ENCODE data around the gene CCDC85C. TPM values are rescaled to one million over a fixed set of nuclear protein-coding genes. Genes with fewer than 3 reads are reported as not detected.

CCDC85C gene
- polyA plus RNA-seq, 1 of the 3 experiments (the other 2 are of a cell fraction), result 9.6 TPM

GRCh38 chr14:99576304-99576703 is 27.7 kb downstream of the CCDC85C start:
- no peak for DNase-seq
- ChIA-PET POLR2A (interaction anchor here (0.9 to 3.0 kb wide), 2 partner anchors 28 to 38 kb away, joined by 4 to 19 read pairs; partner anchors contain the start of gene CCDC85C), CTCF (interaction anchor here (0.6 to 2.3 kb wide), 19 partner anchors 12 to 329 kb away, joined by 3 to 14 read pairs (median 4); no protein-coding TSS in a partner anchor)
- Histone ChIP-seq H3K27ac (ENCODE audit: low read depth in 2 of 2, low read length in 1 of 2) (peak overlapping the region; percentile 53 to 95; a peak in 3 of 4 replicates), H3K9me3 (no peaks in the 10 kb centered on the region), H3K36me3 (replicated peaks in 1 of 2; ENCODE audit: control insufficient read depth in 1 of 2, insufficient read depth in 2 of 2, low read length in 1 of 2) (no peaks in the 10 kb centered on the region), H3K4me1 (ENCODE audit: control insufficient read depth in 1 of 2, insufficient read depth in 2 of 2, low read depth in 1 of 2, low read length in 1 of 2) (peaks cover 51 to 98% of the 10 kb centered on the region in 2 experiments), H3K4me3 (ENCODE audit: low read depth in 2 of 2, low read length in 1 of 2) (no peak overlapping the region), H3F3A (replicated peaks; ENCODE audit: insufficient read depth) (peaks cover 14% of the 10 kb centered on the region), H3K4me2 (peak overlapping the region; percentile 68), H3K9ac (no peak overlapping the region), H4K20me1 (ENCODE audit: insufficient read depth) (peaks cover 33% of the 10 kb centered on the region), H2AFZ (ENCODE audit: low read depth) (no peak overlapping the region), H3K79me2 (ENCODE audit: insufficient read depth) (peaks cover 63% of the 10 kb centered on the region), H3K9me2 (no peaks in the 10 kb centered on the region), H3K27me3 (ENCODE audit: insufficient read depth) (no peaks in the 10 kb centered on the region)
- TF ChIP-seq REST (IDR thresholded peaks at IDR 0.05; ENCODE audit: low read depth, low read length) (no peak), TCF12 (IDR thresholded peaks at IDR 0.05) (no peak), FOSL2 (IDR thresholded peaks at IDR 0.05; ENCODE audit: borderline replicate concordance, low read depth) (no peak), EZH2phosphoT487 (IDR thresholded peaks at IDR 0.05; ENCODE audit: borderline replicate concordance, low read depth) (no peak), NFIC (IDR thresholded peaks at IDR 0.05; ENCODE audit: borderline replicate concordance) (no peak), TEAD4 (IDR thresholded peaks at IDR 0.05; ENCODE audit: borderline replicate concordance, insufficient read depth) (no peak), FOXJ3 (CRISPR knock-in tag; IDR thresholded peaks at IDR 0.05) (no peak), POLR2AphosphoS5 (IDR thresholded peaks at IDR 0.05; ENCODE audit: low read depth, low read length) (no peak), ELF1 (IDR thresholded peaks at IDR 0.05) (no peak), GATA2 (CRISPR knock-in tag; IDR thresholded peaks at IDR 0.05) (no peak)
- 76% methylated on average over 3 of the region's 5 CpGs for WGBS (ENCODE audit: low lambda C conversion rate)

- no peaks in the 10 kb centered on the region for H3K9me2 ChIP-seq
- H3K27me3 ChIP-seq (ENCODE audit: insufficient read depth), result no peaks in the 10 kb centered on the region
- ChIA-PET CTCF (interaction anchor here (0.6 to 4.8 kb wide), 25 partner anchors 9 to 330 kb away, joined by 3 to 30 read pairs (median 4); no protein-coding TSS in a partner anchor), POLR2A (interaction anchor here (0.6 to 3.2 kb wide), 7 partner anchors 11 to 53 kb away, joined by 3 to 19 read pairs (median 8); partner anchors contain the start of gene CCDC85C)
- H3K79me2 ChIP-seq (ENCODE audit: insufficient read depth), result peaks cover 54% of the 10 kb centered on the region
- WGBS (ENCODE audit: low lambda C conversion rate), result 39% methylated on average over 13 of the region's 22 CpGs
- H3K4me3 ChIP-seq (ENCODE audit: low read depth in 2 of 2, low read length in 1 of 2), result no peak overlapping the region
- H3K36me3 ChIP-seq (replicated peaks in 1 of 2; ENCODE audit: control insufficient read depth in 1 of 2, insufficient read depth in 2 of 2, low read length in 1 of 2), result no peaks in the 10 kb centered on the region
- peak overlapping the region; percentile 68 for H3K4me2 ChIP-seq
- peaks cover 14% of the 10 kb centered on the region for H3F3A ChIP-seq (replicated peaks; ENCODE audit: insufficient read depth)
- no peak overlapping the region for H2AFZ ChIP-seq (ENCODE audit: low read depth)
- H4K20me1 ChIP-seq (ENCODE audit: insufficient read depth), result peaks cover 33% of the 10 kb centered on the region
- DNase-seq, result peak; percentile 71
- no peaks in the 10 kb centered on the region for H3K9me3 ChIP-seq
- H3K27ac ChIP-seq (ENCODE audit: low read depth in 2 of 2, low read length in 1 of 2), result peak overlapping the region; percentile 53 to 95
- peak overlapping the region; percentile 17; the same call in 1 of the 2 replicates for H3K9ac ChIP-seq
- peaks cover 51 to 99% of the 10 kb centered on the region in 2 experiments for H3K4me1 ChIP-seq (ENCODE audit: control insufficient read depth in 1 of 2, insufficient read depth in 2 of 2, low read depth in 1 of 2, low read length in 1 of 2)
- TF ChIP-seq FOSL2 (IDR thresholded peaks at IDR 0.05; ENCODE audit: borderline replicate concordance, low read depth), result peak; percentile 75; the same call in 1 of the 2 replicates
- TF ChIP-seq SMC3 (IDR thresholded peaks at IDR 0.05; ENCODE audit: low read depth, low read length), result peak; percentile 35; the same call in 1 of the 2 replicates
- no peak for TF ChIP-seq EZH2phosphoT487 (IDR thresholded peaks at IDR 0.05; ENCODE audit: borderline replicate concordance, low read depth)
- peak; percentile 51 for TF ChIP-seq RAD21 (IDR thresholded peaks at IDR 0.05; ENCODE audit: low read length)
- TF ChIP-seq MAX (IDR thresholded peaks at IDR 0.05; ENCODE audit: low read depth), result peak; percentile 50; the same call in 1 of the 2 replicates
- peak; percentile 51 for TF ChIP-seq GATA2 (CRISPR knock-in tag; IDR thresholded peaks at IDR 0.05)
- TF ChIP-seq RCOR1 (IDR thresholded peaks at IDR 0.05; ENCODE audit: low read length), result peak; percentile 15; the same call in 1 of the 2 replicates
- TF ChIP-seq MEF2A (IDR thresholded peaks at IDR 0.05; ENCODE audit: borderline replicate concordance, low read depth), result no peak
- TF ChIP-seq RXRA (IDR thresholded peaks at IDR 0.05; ENCODE audit: borderline replicate concordance, low read depth), result no peak; the same call in 1 of the 2 replicates
- TF ChIP-seq FOXM1 (IDR thresholded peaks at IDR 0.05; ENCODE audit: low read depth), result no peak
- peak; percentile 40 for TF ChIP-seq CTCF (IDR thresholded peaks at IDR 0.05)
Measured at GRCh38 chr14:99575043-99576023, 28.7 kb downstream of the CCDC85C start.
